RCC 7860 (cell line): ENCODE results near the gene SS18L1.

Experiments
- DNase-seq: peaks from one replicate; pipeline ENCODE4 v3.0.0-alpha.2; 2015; ENCODE audit warnings: low spot score
- FAIRE-seq: peaks from 2 replicates; lab custom pipeline; 2012; peaks lifted over from hg19 to GRCh38; lab: Jason Lieb, UNC

The SS18L1 gene

DNA sequence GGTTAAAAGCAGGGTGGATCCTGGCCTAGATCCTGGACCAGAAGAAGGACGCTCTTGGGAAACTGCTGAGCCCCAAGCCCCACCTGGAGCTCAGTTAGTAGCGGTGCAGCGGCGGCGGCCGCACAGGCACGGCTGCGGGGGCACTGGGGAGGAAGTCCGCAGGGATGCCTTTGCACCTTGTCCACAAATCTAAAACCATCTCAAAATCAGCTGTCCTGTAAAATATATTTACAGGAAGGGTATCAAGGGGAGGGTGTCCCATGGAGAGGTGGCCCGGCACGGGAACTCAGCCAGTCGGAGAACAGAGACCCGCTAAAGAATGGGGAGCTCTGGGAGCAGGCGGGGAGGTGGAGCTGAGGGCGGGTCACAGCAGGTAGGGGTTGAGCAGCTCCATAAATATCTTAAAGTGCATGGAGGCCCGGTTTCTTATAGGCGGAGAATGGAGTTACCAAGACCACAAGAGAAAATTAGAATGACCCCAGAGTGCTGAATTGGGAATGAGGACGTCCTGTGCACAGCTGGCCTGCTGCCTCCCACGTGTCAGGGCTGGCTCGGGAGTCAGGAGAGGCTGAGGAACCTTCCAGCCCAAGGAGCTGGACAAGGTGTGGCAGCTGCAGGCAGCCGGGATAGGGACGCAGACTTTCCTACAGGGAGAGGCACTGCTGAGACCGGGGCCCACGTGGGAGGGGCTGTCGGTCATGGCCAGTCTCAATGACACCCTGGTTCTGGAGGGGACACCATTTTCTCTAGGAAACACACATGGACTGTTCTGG lies 47.3 kb downstream of the SS18L1 start:
- no peak for DNase-seq
- no peak for FAIRE-seq

DNA sequence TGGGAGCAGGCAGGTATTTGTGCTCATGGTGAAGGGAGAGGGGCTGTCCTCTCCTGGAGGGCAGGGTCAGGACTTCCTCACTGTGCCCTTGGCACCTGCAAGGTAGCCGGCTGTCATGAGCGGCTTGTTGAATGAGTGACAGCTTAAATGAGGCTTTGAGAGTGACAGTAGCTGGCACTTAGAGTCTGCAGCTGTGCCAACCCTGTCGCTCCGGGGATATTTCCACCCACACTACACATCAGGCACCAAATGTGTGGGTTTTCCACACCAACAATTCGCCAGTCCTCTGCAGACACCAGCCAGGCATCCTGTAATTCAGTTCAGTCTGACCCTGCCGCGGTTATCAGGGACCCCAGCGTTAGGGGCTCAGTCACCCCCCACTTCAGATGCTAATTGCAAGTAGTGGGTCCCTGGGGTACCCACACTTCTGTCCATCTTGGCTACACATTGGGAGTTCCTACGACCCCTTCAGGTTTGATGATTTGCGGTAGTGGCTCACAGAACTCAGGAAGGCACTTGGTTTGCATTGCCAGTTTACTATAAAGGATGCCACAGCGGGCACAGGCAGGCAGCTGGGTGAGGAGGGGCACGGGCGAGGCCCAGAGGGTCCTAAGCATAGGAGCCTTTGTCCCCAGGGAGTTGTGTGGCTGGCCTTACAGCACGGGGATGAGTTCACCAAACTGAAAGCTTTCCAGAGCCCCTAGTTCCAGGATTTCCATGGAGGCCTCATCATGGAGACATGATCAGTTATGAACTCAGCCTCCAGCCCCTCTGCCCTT lies 48.4 kb downstream of the SS18L1 start:
- DNase-seq (no peak), FAIRE-seq (no peak)

DNA sequence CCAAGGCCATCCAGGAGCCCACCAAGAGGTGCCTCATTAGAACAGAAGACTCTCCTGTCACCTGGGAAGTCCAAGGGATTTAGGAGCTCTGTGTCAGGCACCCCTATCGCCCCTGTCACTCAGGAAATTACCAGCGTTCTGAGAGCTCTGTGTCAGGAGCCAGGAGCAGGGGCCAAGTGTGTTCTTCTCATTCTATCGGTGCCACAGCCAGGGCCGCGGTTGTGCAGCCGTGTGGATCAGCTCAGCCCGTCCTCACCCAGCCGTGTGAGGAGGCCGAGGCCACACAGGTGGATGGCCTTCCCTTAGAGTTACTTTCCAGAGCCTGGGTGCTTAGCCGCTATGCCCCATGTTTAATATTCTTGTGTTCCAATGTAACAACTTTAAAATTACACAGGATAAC lies 49.1 kb downstream of the SS18L1 start:
- DNase-seq (no peak), FAIRE-seq (no peak)

DNA sequence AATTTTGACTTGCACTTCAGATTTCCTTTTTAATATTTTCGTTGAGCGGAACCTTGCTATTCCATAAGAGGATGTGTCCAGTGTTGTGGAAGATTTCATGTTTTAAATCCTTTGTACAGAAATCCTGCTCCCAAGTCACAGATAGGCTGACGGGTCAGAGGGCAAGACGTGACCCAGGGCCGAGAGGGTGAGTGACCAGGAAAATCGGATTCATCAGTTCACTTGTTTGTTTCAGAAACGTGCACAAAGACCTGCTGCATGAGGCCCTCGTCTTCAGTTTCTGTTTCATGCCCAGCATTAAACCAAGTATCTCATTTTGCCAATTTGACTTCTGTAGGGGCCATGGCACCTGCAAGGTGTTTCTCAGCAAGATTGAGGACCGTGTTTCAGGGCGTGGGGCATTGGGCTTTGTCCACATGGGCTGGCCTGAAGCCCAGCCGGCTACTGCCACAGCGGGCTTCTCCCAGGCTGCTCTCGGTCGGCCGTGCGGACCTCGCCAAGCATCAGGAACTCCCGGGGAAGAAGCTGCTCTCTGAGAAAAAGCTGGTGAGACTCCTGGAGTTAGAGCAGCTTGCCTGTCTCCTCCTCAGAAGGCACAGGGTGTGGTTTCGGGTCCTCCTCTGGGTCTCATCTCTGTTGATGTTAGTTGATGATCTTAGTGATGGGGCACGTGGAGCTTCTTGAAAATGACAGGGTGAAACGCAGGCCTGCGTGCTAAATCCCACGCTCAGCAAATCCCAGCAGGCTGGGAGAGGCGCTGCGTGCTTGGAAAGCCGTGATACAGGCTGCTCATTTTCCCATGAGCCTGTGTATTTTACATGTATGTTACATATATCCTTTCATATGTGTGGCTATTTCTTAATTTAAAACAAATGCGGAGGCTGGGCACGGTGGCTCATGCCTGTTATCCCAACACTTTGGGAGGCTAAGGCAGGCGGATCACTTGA lies 49.8 kb downstream of the SS18L1 start:
- DNase-seq, result no peak
- FAIRE-seq, result no peak

DNA sequence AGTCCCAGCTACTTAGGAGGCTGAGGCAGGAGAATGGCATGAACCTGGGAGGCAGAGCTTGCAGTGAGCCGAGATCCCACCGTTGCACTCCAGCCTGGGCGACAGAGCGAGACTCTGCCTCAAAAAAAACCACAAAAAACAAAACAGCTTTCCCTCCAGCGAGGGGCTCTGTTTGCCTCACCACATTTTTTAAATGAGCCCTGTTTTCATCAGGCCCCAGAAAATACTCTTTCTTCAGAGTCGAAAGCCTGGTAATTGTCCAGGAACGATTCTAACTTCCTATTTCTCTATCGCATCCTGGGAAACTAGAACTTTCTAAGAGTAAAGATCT lies 51.5 kb downstream of the SS18L1 start:
- no peak for FAIRE-seq
- no peak for DNase-seq

DNA sequence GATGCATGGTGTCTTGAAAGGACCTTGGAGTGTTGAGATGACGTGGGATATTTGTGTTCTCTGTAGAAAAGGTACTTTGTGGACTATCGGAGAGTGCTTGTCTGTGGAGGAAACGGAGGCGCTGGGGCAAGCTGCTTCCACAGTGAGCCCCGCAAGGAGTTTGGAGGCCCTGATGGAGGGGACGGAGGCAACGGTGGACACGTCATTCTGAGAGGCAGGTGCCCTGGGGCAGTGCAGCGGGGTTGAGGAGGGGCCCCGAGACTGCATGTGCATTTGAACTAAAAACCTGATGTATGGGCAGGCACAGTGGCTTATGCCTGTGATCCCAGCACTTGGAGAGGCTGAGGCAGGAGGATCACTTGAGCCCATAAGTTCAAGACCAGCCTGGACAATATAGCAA lies 52.2 kb downstream of the SS18L1 start:
- DNase-seq, result no peak
- no peak for FAIRE-seq

DNA sequence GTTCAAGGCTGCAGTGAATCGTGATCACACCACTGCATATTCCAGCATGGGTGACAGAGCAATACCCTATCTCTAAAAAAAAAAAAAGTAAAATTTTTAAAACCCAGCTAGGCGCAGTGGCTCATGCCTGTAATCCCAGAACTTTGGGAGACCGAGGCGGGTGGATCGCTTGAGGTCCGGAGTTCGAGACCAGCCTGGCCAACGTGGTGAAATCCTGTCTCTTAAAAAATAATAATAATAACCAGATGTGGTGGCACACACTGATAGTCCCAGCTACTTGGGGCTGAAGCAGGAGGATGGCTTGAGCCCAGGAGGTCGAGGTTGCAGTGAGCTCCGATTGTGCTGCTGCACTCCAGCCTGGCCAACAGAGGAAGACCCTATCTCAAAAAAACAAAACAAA lies 52.7 kb downstream of the SS18L1 start:
- DNase-seq, result no peak
- FAIRE-seq, result no peak

DNA sequence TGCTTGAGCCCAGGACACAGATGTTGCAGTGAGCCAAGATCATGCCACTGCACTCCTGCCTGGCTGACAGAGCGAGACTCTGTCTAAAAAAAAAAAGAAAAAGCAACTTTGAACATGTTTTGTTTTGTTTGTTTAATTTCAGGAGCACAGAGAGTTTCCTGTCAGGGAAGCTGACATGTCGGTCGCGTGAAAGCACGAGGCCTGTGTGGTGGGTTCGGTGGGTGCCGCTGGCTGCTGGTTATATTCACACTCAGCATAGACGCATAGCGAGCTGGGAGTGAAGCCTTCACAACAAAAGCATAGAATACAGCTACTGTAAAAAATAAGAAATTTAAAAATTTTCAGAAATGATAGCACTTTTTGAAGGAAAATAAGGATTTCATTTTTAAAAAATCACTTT lies 53.7 kb downstream of the SS18L1 start:
- no peak for FAIRE-seq

DNA sequence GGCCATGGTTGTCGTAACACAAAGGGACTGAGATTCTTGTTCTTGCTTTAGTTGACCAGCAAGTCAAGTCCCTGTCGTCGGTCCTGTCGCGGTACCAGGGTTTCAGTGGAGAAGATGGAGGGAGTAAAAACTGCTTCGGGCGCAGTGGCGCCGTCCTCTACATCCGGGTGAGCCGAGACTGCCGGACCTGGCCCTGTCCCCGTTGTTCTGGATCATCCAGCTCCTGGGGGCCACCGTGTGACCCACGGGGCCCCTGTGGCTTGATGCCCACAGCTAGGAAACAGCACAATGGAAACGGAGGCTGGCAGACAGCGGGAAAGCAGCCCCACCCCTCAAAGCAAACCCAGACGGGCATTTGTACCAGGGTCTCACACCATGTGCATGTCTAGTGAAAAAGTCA lies 54.2 kb downstream of the SS18L1 start:
- DNase-seq (no peak), FAIRE-seq (no peak)

More for the DNA sequence above, 53.7 kb downstream of the SS18L1 start:
- DNase-seq, result no peak

DNA sequence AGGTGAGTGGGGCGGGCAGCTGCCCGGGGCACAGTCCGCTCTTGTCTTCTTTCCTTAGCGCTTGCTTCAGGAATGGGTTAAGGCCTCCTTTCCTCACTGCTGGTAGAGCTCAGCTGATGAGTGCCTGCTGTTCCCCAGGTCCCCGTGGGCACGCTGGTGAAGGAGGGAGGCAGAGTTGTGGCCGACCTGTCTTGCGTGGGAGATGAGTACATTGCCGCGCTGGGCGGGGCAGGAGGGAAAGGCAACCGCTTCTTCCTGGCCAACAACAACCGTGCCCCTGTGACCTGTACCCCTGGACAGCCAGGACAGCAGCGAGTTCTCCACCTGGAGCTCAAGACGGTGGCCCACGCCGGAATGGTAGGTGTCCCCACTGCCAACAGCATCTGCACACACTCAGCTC lies 54.9 kb downstream of the SS18L1 start:
- DNase-seq, result no peak

DNA sequence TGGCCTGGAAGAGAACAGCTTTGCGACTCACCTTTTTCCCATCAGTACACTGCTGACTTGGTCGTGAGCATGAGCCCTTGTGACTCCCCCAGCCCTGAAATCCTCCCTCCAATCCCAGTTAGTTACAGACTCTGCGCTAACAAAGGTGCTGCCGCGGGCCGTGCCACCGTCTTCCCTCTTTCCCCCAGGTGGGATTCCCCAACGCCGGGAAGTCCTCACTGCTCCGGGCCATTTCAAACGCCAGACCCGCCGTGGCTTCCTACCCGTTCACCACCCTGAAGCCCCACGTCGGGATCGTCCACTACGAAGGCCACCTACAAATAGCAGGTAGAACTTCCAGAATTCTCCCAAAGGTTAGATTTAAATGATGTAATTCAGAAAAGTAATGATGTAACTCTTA lies 55.4 kb downstream of the SS18L1 start:
- DNase-seq (no peak), FAIRE-seq (no peak)

More for the DNA sequence above, 54.9 kb downstream of the SS18L1 start:
- FAIRE-seq, result no peak

DNA sequence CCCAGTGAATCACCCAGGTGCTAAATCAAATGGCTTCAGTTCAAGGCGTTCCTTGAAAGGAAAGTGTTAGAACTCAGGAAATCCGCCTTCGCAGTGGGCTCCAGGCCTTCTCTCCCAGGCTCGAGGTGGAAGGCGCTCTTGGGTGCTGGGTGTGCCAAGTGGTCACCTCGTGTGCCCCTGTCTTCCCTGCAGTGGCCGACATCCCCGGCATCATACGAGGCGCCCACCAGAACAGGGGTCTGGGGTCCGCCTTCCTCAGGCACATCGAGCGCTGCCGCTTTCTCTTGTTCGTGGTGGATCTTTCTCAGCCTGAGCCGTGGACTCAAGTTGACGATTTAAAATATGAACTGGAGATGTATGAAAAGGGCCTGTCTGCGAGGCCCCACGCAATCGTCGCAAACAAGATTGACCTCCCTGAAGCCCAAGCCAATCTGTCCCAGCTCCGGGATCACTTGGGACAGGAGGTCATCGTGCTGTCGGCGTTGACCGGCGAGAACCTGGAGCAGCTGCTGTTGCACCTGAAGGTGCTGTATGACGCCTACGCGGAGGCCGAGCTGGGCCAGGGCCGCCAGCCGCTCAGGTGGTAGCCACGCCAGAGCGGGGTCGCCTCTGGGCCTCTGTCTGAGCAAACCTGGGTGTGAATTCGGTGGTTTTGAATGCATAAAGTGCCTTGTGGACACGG lies 57.1 kb downstream of the SS18L1 start:
- no peak for FAIRE-seq
- DNase-seq, result no peak

DNA sequence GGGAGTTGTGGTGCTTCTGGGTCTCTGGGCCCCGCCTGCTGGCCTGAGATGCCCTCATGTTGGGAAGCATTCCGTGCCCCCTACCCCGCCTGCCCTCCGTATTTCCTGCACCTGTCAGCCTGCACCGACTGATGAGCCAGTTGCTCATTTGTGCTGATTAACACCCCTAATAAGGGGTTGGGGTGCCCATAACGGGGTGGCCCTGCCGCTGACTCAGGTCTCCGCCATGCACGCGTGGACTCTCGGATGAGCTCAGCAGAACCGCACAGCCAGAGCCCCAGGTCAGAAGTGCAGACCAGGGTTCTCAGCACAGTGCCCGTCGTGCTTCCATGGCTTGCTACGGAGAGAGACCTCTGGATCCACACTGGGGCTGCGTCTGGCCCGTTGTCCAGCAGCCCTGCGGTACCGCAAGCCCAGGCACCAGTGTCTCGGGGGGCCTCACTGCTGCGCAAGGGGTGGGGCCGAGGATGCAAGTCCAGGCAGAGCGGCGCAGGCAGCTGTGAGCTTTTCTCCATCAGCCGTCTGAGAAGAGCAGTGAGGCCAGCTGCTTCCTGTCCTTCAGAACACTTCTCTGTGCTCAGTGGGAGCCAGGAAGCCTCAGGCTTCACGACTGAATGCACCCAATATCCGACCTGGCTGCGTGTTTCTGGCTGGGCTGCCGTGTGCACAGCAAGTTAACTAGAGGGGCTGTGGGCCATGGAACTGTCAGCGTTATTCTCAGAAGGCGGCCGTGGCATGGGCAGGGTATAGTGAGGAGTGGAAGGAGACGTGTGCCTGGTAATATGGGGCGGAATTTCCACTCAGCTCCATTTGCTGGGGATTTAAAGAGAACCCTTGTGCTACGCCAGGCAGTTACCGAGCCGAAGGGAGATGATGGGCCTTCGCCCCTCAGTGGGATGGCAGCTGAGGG lies 57.9 kb downstream of the SS18L1 start:
- DNase-seq (no peak), FAIRE-seq (no peak)

DNA sequence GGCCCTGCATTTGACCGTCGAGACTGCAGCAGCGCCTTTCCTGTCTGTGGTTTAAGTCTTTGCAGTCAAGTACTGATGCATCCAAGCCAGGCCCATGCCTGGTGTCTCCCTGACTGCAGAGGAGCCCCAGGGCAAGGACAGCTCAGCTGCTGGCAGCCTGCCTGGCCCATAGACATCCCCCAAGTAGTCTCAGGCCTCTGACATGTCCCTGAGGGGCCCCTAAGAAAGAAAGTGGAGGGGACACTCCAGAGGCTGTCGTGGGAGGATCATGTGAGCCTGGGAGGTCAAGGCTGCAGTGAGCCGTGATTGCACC lies 58.5 kb downstream of the SS18L1 start:
- no peak for DNase-seq
- FAIRE-seq, result no peak

DNA sequence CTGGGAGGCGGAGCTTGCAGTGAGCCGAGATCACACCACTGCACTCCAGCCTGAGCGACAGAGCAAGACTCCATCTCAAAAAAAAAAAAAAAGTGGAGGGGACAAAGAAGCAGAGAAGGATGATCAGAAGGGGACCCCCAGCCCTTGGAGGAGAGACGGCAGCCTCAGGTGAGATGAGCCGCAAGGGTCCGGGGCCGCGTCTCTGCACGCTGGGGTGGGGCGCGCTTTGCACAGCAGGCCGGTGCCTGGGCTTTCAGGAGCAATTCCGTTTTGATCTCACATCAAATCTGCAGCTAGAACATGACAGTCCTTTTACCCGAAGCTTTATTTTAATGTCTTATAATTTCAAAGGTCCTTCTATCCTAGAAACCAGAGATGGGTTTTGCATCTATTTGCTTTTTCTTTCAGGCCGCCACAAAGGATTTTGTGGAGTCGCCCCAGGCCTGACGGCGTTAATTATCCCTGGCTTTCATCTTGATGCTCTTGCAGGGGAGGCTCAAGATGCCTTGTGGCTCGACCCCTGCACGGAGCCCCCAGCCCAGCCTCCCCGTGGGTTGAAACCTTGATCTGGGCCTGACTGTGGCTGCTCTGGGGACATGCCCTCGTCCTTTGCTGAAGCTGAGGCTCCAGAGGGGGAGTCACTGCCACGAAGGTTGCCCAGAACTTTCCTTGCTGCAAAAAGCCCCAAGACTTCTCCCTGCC lies 59.3 kb downstream of the SS18L1 start:
- FAIRE-seq, result no peak
- no peak for DNase-seq

DNA sequence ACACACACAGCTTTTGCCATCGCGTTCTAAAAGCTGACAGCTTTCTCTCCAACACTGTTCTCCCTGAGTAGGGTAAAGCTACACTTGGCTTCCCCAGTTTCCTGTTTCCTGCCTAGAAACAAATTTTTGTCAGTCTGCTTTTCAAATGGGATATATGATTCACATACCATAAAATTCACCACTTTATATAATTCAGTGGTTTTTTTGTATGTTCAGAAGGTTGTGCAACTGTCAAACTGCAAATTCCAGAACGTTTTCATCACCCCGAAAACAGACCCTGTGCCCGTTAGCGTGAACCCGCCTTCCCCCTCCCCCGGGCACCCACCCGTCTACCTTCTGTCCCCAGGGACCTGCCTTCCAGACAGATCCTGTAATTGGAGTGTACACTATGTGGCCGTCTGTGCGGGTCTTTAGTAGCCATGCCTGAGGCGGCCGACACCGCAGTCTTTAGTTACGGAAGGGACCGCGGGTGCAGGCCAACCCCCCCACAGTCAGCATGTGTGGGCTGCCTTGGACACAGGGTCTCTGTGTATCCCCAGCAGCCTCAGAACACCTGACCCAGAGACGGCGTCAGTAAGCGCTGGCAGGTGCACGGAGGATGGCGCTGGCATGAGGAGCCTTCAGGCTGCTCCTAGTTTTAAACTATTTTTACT lies 59.9 kb downstream of the SS18L1 start:
- no peak for FAIRE-seq
- no peak for DNase-seq

DNA sequence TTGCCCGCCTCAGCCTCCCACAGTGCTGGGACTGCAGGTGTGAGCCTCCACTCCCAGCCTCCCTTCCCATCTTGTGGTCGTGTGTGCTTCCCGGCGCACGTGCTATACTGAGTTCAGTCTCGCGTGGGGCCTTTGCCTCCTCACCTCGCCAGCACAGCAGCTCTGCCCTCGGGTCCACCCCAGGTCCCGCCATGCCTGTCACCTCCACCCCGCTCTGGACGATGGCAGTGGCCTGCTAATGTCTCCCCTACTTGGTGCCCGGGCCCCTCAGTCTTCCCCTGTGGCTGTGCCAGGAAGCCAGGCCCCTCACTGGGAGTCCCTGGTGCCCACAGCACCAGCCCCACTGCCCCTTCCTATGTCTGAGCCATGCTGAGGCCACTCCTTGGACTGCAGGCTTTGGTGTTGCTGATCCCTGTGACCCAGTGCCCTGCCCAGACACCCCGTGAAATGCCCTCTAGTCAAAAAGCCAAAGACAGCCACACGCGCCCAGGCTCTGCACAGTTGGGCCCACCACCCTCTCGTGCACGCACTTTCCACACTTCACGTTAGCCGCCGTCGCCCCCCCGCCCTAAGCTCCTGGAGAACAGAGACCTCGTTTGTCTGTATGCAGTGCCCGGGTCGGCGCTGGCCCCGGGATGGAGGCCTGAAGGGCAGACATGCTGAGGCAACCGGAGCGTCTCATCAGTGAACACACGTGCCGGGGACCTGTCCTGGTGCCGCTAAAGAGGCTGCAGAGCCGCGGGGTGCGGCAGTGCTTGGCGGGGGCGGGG lies 62.2 kb downstream of the SS18L1 start:
- DNase-seq (no peak), FAIRE-seq (no peak)

DNA sequence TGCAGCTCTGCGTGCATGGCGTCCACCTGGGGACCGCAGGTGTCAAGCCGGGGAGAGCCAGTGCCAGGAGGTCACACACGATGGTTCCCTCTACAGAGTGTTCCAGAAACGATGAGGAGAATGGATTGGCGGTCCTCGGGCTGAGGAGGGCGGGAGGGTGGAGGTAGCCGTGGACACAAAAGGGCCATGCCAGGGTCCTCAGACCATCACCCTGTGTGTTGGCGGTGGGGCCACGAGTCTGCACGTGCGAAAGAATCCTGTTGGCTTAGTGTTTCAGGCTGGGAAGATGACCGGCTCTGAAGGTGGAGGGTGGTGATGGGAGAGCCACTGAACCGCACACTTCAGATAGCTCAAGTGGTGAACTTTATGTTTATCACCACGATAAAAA lies 62.8 kb downstream of the SS18L1 start:
- DNase-seq (no peak), FAIRE-seq (no peak)
